Measurements from ENCODE around the gene GPI.

DNA sequence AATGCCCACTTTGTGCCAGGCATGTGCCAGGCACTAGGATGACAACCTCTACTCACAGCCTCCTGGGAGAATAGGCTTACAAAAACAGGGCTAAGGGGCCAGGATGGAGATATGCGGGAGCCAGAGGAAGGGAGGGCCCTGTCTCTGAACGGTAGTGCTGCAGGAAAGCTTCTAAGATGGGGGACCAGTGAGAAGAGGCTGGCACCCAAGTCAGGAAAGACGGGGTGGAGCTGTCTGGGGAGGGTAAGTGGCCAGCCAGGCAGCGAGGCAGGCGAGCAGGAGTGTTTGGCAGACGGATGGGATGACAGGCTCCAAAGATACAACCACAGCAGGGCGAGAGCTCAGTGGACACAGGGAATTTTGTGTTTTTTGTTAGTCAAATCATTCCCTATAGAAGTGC, 44.7 kb upstream of the GPI start:
- no peak for TF ChIP-seq EZH2 (IDR thresholded peaks at IDR 0.05; ENCODE audit: insufficient read depth, poor library complexity, severe bottlenecking)
- no peak for TF ChIP-seq EZH2phosphoT487 (IDR thresholded peaks at IDR 0.05; ENCODE audit: insufficient read depth, low read depth)

Data from GM23248 (cell line).